Thyroid gland (tissue), 4 donors: ENCODE measurements around the gene CCDC7.

Experiments used
- CTCF ChIP-seq, 6 experiments: fragments of 200-600 bp in 3 of 6; fragments of 450-650 bp in 3 of 6; sonication (generic) in 3 of 6; IDR thresholded peaks; one replicate each; pipeline ENCODE4 v1.5.1; 2016 to 2019; ENCODE audit warnings: antibody characterized with exemption in 6 of 6, mild to moderate bottlenecking in 2 of 6, inconsistent platforms in 1 of 6, moderate library complexity in 1 of 6
- POLR2A ChIP-seq, 2 donors: fragments of 450-650 bp; IDR thresholded peaks; one replicate each; pipeline ENCODE4 v1.6.1; 2017; ENCODE audit warnings: antibody characterized with exemption in 2 of 2, mild to moderate bottlenecking in 2 of 2, moderate library complexity in 1 of 2

- TF ChIP-seq CTCF (IDR thresholded peaks at IDR 0.05) (no peak), POLR2A (IDR thresholded peaks at IDR 0.05) (no peak)
These were observed 65.7 kb downstream of the CCDC7 start for GRCh38 chr10:32511599-32511998.
